ENCODE measurements around the gene FTO. TPM values are rescaled to one million over a fixed set of nuclear protein-coding genes. Genes with fewer than 3 reads are reported as not detected.

FTO gene
- total RNA-seq, 1 donor from 2014 or later = 70.5 TPM

DNA sequence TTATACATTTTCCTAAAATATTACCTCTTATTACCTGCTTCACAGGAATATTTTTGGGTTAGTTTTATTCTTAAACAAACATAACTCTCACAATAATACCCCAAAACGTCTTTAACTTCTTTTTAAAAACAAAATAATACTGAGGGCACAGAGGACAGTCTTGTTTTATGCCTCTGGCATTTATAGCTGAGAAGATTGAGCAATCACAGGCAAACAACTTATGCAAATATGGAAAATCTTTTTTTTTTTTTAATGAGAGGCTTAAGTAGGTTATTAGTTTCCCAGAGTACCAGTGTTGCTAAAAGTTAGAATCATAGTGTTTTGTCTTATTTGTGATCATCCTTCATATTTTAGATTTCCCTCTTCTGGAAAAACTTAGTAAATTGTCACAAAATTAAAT is 195.0 kb downstream of the FTO start:
- no peaks in the 10 kb centered on the region for H3K9me3 ChIP-seq
- H3K27ac ChIP-seq = no peak overlapping the region
- H3K27me3 ChIP-seq = no peaks in the 10 kb centered on the region
- peaks cover 25% of the 10 kb centered on the region for H3K4me1 ChIP-seq
- intact Hi-C loops (cut with DNase I) = no loop called here
- no peaks in the 10 kb centered on the region for H3K36me3 ChIP-seq
- no peak for TF ChIP-seq POLR2AphosphoS5 (IDR thresholded peaks at IDR 0.05; ENCODE audit: insufficient read depth in 1 of 2, low read depth in 1 of 2)
- TF ChIP-seq, protein P1, sequence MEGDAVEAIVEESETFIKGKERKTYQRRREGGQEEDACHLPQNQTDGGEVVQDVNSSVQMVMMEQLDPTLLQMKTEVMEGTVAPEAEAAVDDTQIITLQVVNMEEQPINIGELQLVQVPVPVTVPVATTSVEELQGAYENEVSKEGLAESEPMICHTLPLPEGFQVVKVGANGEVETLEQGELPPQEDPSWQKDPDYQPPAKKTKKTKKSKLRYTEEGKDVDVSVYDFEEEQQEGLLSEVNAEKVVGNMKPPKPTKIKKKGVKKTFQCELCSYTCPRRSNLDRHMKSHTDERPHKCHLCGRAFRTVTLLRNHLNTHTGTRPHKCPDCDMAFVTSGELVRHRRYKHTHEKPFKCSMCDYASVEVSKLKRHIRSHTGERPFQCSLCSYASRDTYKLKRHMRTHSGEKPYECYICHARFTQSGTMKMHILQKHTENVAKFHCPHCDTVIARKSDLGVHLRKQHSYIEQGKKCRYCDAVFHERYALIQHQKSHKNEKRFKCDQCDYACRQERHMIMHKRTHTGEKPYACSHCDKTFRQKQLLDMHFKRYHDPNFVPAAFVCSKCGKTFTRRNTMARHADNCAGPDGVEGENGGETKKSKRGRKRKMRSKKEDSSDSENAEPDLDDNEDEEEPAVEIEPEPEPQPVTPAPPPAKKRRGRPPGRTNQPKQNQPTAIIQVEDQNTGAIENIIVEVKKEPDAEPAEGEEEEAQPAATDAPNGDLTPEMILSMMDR (IDR thresholded peaks at IDR 0.05) = no peak
- no peak for TF ChIP-seq POLR2A (IDR thresholded peaks at IDR 0.05)
- DNase-seq (ENCODE audit: extremely low spot score in 2 of 2) = no peak
- H3K4me3 ChIP-seq = no peak overlapping the region

DNA sequence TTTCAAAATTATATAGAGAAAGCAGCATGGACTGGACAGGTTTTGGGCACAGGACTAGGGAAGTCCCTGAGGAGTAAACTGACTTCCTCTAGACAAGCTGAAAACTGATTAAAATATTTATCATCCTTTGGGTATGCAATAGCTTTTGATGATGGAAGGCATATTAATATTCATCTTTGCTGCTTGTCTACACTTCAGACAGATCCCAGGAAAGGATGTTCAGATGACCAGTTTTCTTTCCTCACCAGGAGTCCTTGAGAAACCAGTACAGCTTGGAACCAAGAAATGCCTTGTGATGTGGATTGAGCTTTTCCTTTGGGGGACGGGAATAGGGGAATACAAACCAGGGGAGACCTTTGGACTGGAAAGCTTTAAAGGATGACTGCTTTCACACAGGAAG is 195.5 kb downstream of the FTO start:
- Histone ChIP-seq H3K4me3 (no peak overlapping the region), H3K36me3 (no peaks in the 10 kb centered on the region), H3K4me1 (peaks cover 21% of the 10 kb centered on the region), H3K27me3 (no peaks in the 10 kb centered on the region), H3K9me3 (no peaks in the 10 kb centered on the region), H3K27ac (no peak overlapping the region)
- intact Hi-C loops (cut with DNase I) = no loop called here
- no peak for DNase-seq (ENCODE audit: extremely low spot score in 2 of 2)
- TF ChIP-seq POLR2AphosphoS5 (IDR thresholded peaks at IDR 0.05; ENCODE audit: insufficient read depth in 1 of 2, low read depth in 1 of 2) = no peak
- TF ChIP-seq, protein P1 (IDR thresholded peaks at IDR 0.05) = no peak
- no peak for TF ChIP-seq POLR2A (IDR thresholded peaks at IDR 0.05)

DNA sequence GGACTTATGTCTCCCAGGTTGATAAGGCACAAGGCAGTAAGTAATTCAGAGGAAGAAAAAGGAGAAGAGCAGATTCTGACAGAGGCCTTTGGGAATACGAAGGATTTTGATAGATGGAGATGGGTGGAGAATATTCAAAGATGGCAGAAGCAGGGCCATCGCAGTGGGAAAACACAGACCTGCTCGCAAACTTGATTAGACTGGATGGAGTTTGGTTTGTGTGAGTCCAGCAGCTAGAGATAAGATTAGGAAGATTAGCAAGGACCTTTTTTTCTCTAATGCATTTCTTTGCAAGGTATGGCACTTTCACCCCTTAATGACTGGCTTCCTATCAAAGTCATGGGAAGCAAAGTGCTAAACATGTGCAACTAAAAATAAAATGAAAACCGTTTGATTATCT is 196.7 kb downstream of the FTO start:
- intact Hi-C loops (cut with DNase I) = loop anchor here (10.0 kb wide), 1 partner anchor 994 kb away; no protein-coding TSS in a partner anchor
- no peak overlapping the region for H3K27ac ChIP-seq
- DNase-seq (ENCODE audit: extremely low spot score in 2 of 2) = no peak
- no peak for TF ChIP-seq POLR2AphosphoS5 (IDR thresholded peaks at IDR 0.05; ENCODE audit: insufficient read depth in 1 of 2, low read depth in 1 of 2)
- no peak for TF ChIP-seq POLR2A (IDR thresholded peaks at IDR 0.05)
- TF ChIP-seq, protein P1 (IDR thresholded peaks at IDR 0.05) = no peak
- H3K27me3 ChIP-seq = no peaks in the 10 kb centered on the region
- H3K9me3 ChIP-seq = no peaks in the 10 kb centered on the region
- H3K4me3 ChIP-seq = no peak overlapping the region
- H3K4me1 ChIP-seq = peaks cover 21% of the 10 kb centered on the region
- no peaks in the 10 kb centered on the region for H3K36me3 ChIP-seq

DNA sequence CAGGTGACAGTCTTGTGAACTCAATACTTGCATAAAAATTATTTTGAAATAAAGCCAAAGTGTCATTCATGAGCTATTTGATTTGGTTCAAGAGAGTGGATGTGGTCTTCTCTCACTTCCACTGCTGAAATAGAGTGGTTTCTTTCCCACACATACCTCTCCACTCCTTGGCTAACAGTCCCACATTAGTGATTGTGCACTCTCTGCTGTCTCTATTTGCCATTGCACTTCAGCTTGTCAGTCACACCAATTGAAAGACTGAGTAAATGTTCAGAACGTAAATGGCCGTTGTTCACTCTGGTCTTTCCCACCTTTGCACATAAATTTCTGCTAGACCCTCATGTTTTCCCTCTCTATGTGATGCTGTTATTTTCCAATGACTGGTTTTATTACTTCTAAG is 197.5 kb downstream of the FTO start:
- no peaks in the 10 kb centered on the region for H3K9me3 ChIP-seq
- H3K36me3 ChIP-seq = no peaks in the 10 kb centered on the region
- no peak for DNase-seq (ENCODE audit: extremely low spot score in 2 of 2)
- H3K27ac ChIP-seq = no peak overlapping the region
- TF ChIP-seq POLR2A (IDR thresholded peaks at IDR 0.05) (no peak), POLR2AphosphoS5 (IDR thresholded peaks at IDR 0.05; ENCODE audit: insufficient read depth in 1 of 2, low read depth in 1 of 2) (no peak)
- TF ChIP-seq, protein P1 (IDR thresholded peaks at IDR 0.05) = no peak
- intact Hi-C loops (cut with DNase I) = loop anchor here (10.0 kb wide), 1 partner anchor 993 kb away; no protein-coding TSS in a partner anchor
- H3K4me3 ChIP-seq = no peak overlapping the region
- peaks cover 21% of the 10 kb centered on the region for H3K4me1 ChIP-seq
- H3K27me3 ChIP-seq = no peaks in the 10 kb centered on the region

DNA sequence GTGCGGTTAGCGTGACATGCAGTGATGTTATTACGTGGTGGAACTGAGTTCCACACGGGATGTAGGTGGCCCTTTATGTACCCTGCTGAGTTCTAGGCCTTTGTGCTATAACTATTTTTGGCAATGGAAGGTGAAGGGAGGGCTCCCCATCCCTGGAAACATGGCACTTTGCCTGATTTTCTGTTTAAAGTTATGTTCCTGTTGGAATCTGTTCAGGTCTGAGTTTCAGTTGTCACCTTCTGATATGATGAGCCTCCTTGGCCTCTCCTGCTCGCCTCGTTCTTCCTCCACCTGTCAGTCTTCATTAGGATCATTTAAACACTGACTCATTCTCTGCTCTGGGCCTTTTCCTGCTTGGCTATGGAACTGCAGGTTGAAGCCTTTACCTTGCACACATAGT is 200.6 kb downstream of the FTO start:
- no peak for DNase-seq (ENCODE audit: extremely low spot score in 2 of 2)
- intact Hi-C loops (cut with DNase I) = loop anchor here (10.0 kb wide), 1 partner anchor 990 kb away; no protein-coding TSS in a partner anchor
- Histone ChIP-seq H3K27me3 (no peaks in the 10 kb centered on the region), H3K9me3 (no peaks in the 10 kb centered on the region), H3K27ac (no peak overlapping the region), H3K4me1 (peaks cover 5% of the 10 kb centered on the region), H3K4me3 (no peak overlapping the region), H3K36me3 (no peaks in the 10 kb centered on the region)
- TF ChIP-seq, protein P1 (IDR thresholded peaks at IDR 0.05) = no peak
- TF ChIP-seq POLR2AphosphoS5 (IDR thresholded peaks at IDR 0.05; ENCODE audit: insufficient read depth in 1 of 2, low read depth in 1 of 2) (peak in 1 of 2 donors; percentile 37), POLR2A (IDR thresholded peaks at IDR 0.05) (no peak)
